GM23338 (cell line): ENCODE measurements around the gene GLIPR1. TPM values are rescaled to one million over a fixed set of nuclear protein-coding genes. Genes with fewer than 3 reads are reported as not detected.

Experiments
- ATAC-seq: fragments of 200-7000 bp; cut with Tn5 transposase; 3 replicates; pipeline ENCODE4 v1.9.1; 2020
- DNase-seq: peaks from one replicate; pipeline ENCODE4 v3.0.0-alpha.2; 2015; ENCODE audit warnings: low spot score
- H2AFZ ChIP-seq: fragments of 200-600 bp; sonication (generic); 2 replicates; pipeline ENCODE4 v1.8.0; 2016; ENCODE audit warnings: antibody characterized with exemption, mild to moderate bottlenecking, moderate library complexity
- H3F3A ChIP-seq: fragments of 200-600 bp; sonication (generic); replicated peaks from 2 replicates; pipeline ENCODE4 v1.8.0; 2017; ENCODE audit warnings: antibody characterized with exemption, mixed run types, low read depth
- H3K27ac ChIP-seq: fragments of 200-600 bp; sonication (generic); 2 replicates; pipeline ENCODE4 v1.6.1; 2016; ENCODE audit warnings: low read depth
- H3K27me3 ChIP-seq: fragments of 200-600 bp; sonication (generic); 2 replicates; pipeline ENCODE4 v1.8.0; 2016; ENCODE audit warnings: mild to moderate bottlenecking, mixed run types, moderate library complexity; ENCODE audit not compliant: insufficient read depth
- H3K36me3 ChIP-seq: fragments of 200-600 bp; sonication (generic); 2 replicates; pipeline ENCODE4 v1.8.0; 2016; ENCODE audit warnings: mild to moderate bottlenecking; ENCODE audit not compliant: insufficient read depth
- H3K4me1 ChIP-seq: fragments of 200-600 bp; sonication (generic); 2 replicates; pipeline ENCODE4 v1.8.0; 2016; ENCODE audit warnings: mild to moderate bottlenecking, moderate library complexity; ENCODE audit not compliant: insufficient read depth
- H3K4me2 ChIP-seq: fragments of 200-600 bp; sonication (generic); 2 replicates; pipeline ENCODE4 v1.7.1; 2017; ENCODE audit warnings: mixed run types
- H3K4me3 ChIP-seq: fragments of 200-600 bp; sonication (generic); 2 replicates; pipeline ENCODE4 v1.6.1; 2016; ENCODE audit warnings: mixed run types
- H3K79me2 ChIP-seq: fragments of 200-600 bp; sonication (generic); replicated peaks from 2 replicates; pipeline ENCODE4 v1.8.0; 2017; ENCODE audit warnings: mild to moderate bottlenecking; ENCODE audit not compliant: insufficient read depth
- H3K9me2 ChIP-seq: fragments of 200-600 bp; sonication (generic); 2 replicates; pipeline ENCODE4 v1.8.0; 2017; ENCODE audit not compliant: insufficient read depth
- H4K20me1 ChIP-seq: fragments of 200-600 bp; sonication (generic); replicated peaks from 2 replicates; pipeline ENCODE4 v1.8.0; 2017; ENCODE audit warnings: mild to moderate bottlenecking; ENCODE audit not compliant: insufficient read depth
- H3K27ac Mint-ChIP-seq: 2 replicates; pipeline ENCODE4 v1.8.0; 2020; ENCODE audit warnings: inconsistent platforms, mild to moderate bottlenecking, moderate library complexity, mixed read lengths
- H3K27me3 Mint-ChIP-seq: 3 replicates; pipeline ENCODE4 v1.8.0; 2022; ENCODE audit warnings: low read depth, mild to moderate bottlenecking, moderate library complexity, mixed read lengths, inconsistent platforms; ENCODE audit not compliant: insufficient read depth, poor library complexity
- H3K36me3 Mint-ChIP-seq: 3 replicates; pipeline ENCODE4 v1.8.0; 2021; ENCODE audit warnings: low read depth, mild to moderate bottlenecking, inconsistent platforms, moderate library complexity, mixed read lengths
- H3K4me1 Mint-ChIP-seq: 3 replicates; pipeline ENCODE4 v1.8.0; 2020; ENCODE audit warnings: mild to moderate bottlenecking, inconsistent platforms, mixed read lengths
- H3K4me3 Mint-ChIP-seq: 3 replicates; pipeline ENCODE4 v1.8.0; 2021; ENCODE audit warnings: moderate library complexity, mild to moderate bottlenecking, inconsistent platforms, mixed read lengths
- H3K9me3 Mint-ChIP-seq: 3 replicates; pipeline ENCODE4 v1.8.0; 2020; ENCODE audit warnings: moderate library complexity, mild to moderate bottlenecking, inconsistent platforms, mixed read lengths
- CREB1 ChIP-seq: fragments of 250-450 bp; sonication (Bioruptor Pico); IDR thresholded peaks from 2 replicates; pipeline ENCODE4 v1.5.0; 2020; ENCODE audit warnings: low read depth, mild to moderate bottlenecking, moderate library complexity
- CTCF ChIP-seq, 2 experiments: fragments of 200-600 bp in 1 of 2; sonication (generic) in 1 of 2; conservative IDR thresholded peaks; 2 replicates each; pipeline versions ENCODE4 v1.5.1 to v1.6.1; 2016 to 2017; ENCODE audit warnings: antibody characterized with exemption in 2 of 2, low read depth in 2 of 2, mild to moderate bottlenecking in 2 of 2, moderate library complexity in 1 of 2
- ETS1 ChIP-seq: IDR thresholded peaks from 2 replicates; pipeline ENCODE4 v1.6.1; 2016; ENCODE audit warnings: antibody characterized with exemption
- EZH2 ChIP-seq: fragments of 200-600 bp; sonication (generic); IDR thresholded peaks from one replicate; pipeline ENCODE4 v1.8.0; 2017; ENCODE audit warnings: antibody characterized with exemption, mild to moderate bottlenecking, low read depth; ENCODE audit not compliant: unreplicated experiment
- EZH2phosphoT487 ChIP-seq: fragments of 200-600 bp; sonication (generic); IDR thresholded peaks from one replicate; pipeline ENCODE4 v1.8.1; 2018; ENCODE audit warnings: antibody characterized with exemption; ENCODE audit not compliant: unreplicated experiment
- JUNB ChIP-seq: IDR thresholded peaks from one replicate; pipeline ENCODE4 v1.6.1; 2016; ENCODE audit warnings: antibody characterized with exemption; ENCODE audit not compliant: unreplicated experiment
- NANOG ChIP-seq: IDR thresholded peaks from 2 replicates; pipeline ENCODE4 v1.6.1; 2016; ENCODE audit warnings: antibody characterized with exemption, borderline replicate concordance
- POLR2AphosphoS5 ChIP-seq: IDR thresholded peaks from 2 replicates; pipeline ENCODE4 v1.6.1; 2016; ENCODE audit warnings: antibody characterized with exemption, low read depth
- REST ChIP-seq: IDR thresholded peaks from one replicate; pipeline ENCODE4 v1.6.1; 2018; ENCODE audit warnings: antibody characterized with exemption; ENCODE audit not compliant: unreplicated experiment
- STAT1 ChIP-seq: IDR thresholded peaks from one replicate; pipeline ENCODE4 v1.6.1; 2016; ENCODE audit warnings: antibody characterized with exemption; ENCODE audit not compliant: unreplicated experiment
- ZNF114 ChIP-seq: fragments of 250-450 bp; sonication (Bioruptor Pico); IDR thresholded peaks from 2 replicates; pipeline ENCODE4 v1.5.0; 2020; ENCODE audit warnings: mild to moderate bottlenecking, moderate library complexity
- ZNF331 ChIP-seq: fragments of 250-450 bp; sonication (Bioruptor Pico); IDR thresholded peaks from 2 replicates; pipeline ENCODE4 v1.5.0; 2020; ENCODE audit warnings: low read depth, mild to moderate bottlenecking, moderate library complexity
- ZNF462 ChIP-seq: fragments of 250-450 bp; sonication (Bioruptor Pico); IDR thresholded peaks from 2 replicates; pipeline ENCODE4 v1.5.0; 2020; ENCODE audit warnings: mild to moderate bottlenecking, moderate library complexity
- polyA plus RNA-seq: library from polyadenylated mRNA; unstranded; fragments of >200 nt; fragmentation: Nextera tagmentation; extraction: Ambion mirVana; gene quantifications from 2 replicates; pipeline ENCODE4 v1.2.1, GENCODE V29; 2016
- total RNA-seq: library from RNA; depleted of rRNA; stranded (reverse); fragments of >200 nt; shearing (Covaris generic); gene quantifications from 2 replicates; pipeline ENCODE4 v1.2.3, GENCODE V29; 2014

The GLIPR1 gene
- total and polyA plus RNA-seq, 2 experiments from 2014 or later: 0.03 to 6.1 TPM

GRCh38 chr12:75508159-75508558 is 27.6 kb downstream of the GLIPR1 start:
- Mint-ChIP-seq H3K27ac (no peak overlapping the region), H3K36me3 (peaks cover 15% of the 10 kb centered on the region), H3K4me1 (peaks cover 9% of the 10 kb centered on the region; the same call in 2 of the 3 replicates), H3K9me3 (no peaks in the 10 kb centered on the region), H3K4me3 (no peak overlapping the region), H3K27me3 (peaks cover 5% of the 10 kb centered on the region)
- no peaks in the 10 kb centered on the region for H3K27me3 ChIP-seq
- DNase-seq (no peak), ATAC-seq (no peak)
- H3K4me2 ChIP-seq: no peak overlapping the region
- H4K20me1 ChIP-seq: no peaks in the 10 kb centered on the region
- TF ChIP-seq JUNB: no peak
- TF ChIP-seq REST: no peak
- TF ChIP-seq EZH2phosphoT487: no peak
- TF ChIP-seq ZNF462: no peak
- TF ChIP-seq ZNF331: no peak
- no peak for TF ChIP-seq STAT1
- TF ChIP-seq EZH2: no peak
- no peak for TF ChIP-seq ETS1
- no peak for TF ChIP-seq POLR2AphosphoS5
- TF ChIP-seq ZNF114 (CRISPR knock-in tag): no peak
- TF ChIP-seq NANOG: no peak
- no peak for TF ChIP-seq CTCF (conservative IDR thresholded peaks at IDR 0.05; ENCODE audit: low read depth in 2 of 2)
- no peak for TF ChIP-seq CREB1 (CRISPR knock-in tag)
- H3K9me2 ChIP-seq: no peaks in the 10 kb centered on the region
- H3K79me2 ChIP-seq: peaks cover 62% of the 10 kb centered on the region
- no peaks in the 10 kb centered on the region for H3F3A ChIP-seq
- H3K36me3 ChIP-seq: peaks cover 21% of the 10 kb centered on the region
- H2AFZ ChIP-seq: no peak overlapping the region
- H3K4me3 ChIP-seq: no peak overlapping the region
- H3K4me1 ChIP-seq: peaks cover 7% of the 10 kb centered on the region; the same call in 1 of the 2 replicates
- H3K27ac ChIP-seq: no peak overlapping the region
